Occipital lobe (tissue), 2 donors: ENCODE results near the gene PIK3CB. TPM values are rescaled to one million over a fixed set of nuclear protein-coding genes. Genes with fewer than 3 reads are reported as not detected.
"Not testable (repeated sequence)": the region's sequence is repeated elsewhere in the genome, so short reads cannot be mapped to it uniquely, and the experiment has no call there.

Experiments used
- DNase-seq: peaks from one replicate; lab custom pipeline; 2025; lab: John Stamatoyannopoulos, UW
- total RNA-seq: library from RNA; depleted of rRNA; stranded (reverse); fragments of >200 nt; gene quantifications from one replicate; pipeline ENCODE4 v1.2.3, GENCODE V29; 2014

The PIK3CB gene
- total RNA-seq, 1 donor from 2014 or later, result 39.3 TPM

DNA sequence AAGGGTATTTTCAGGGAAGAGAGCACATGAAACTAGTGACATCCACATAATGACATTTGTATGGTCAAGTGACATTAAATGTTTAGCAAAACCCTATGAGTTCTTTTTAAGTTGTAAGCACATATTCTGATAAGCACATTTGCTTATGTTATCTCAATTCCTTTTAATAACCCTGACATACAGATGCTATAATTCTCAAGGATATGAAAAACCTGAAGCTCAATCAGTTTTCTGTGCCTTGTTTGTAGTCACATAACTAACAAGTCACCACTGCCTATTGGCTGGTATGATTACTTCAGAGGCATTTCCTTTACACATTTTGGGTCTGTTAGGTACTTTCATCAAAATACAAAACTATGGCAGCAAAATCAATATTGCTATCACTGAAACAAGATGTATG is 152.1 kb downstream of the PIK3CB start:
- no peak for DNase-seq

DNA sequence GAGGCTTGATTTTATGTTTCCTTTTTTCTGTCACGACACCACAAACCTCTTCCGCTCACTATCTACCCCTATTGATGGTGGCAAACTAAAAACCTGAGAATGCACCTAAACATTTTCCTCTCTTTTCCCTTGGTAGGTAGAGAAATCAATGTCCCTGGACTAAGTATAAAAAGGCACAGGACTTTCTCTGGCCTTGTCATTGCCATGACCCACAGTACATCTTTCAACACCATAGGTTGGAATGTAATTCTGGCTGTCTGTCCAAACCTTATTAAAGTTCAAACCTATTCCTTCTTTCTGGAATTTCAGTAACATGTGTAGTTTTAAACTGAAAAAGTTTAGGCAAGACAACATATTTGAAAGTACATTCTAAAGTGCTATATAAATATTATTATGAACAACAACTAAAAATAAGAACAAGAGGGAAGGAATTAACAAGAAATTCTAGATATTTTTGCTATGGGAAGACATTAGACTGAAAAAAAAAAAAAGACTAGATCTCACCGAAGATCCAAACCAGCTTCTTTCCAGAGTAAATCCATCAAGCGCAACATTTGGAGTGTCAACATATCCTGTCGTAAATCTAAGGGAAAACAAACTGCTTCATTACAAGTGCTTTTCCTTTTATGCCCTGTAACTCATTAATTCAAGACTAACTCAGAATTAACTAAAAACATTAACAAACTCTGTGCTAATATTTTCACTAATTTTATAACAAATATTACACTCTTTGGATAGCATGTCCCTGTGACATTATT is 153.1 kb downstream of the PIK3CB start:
- DNase-seq, result no peak

DNA sequence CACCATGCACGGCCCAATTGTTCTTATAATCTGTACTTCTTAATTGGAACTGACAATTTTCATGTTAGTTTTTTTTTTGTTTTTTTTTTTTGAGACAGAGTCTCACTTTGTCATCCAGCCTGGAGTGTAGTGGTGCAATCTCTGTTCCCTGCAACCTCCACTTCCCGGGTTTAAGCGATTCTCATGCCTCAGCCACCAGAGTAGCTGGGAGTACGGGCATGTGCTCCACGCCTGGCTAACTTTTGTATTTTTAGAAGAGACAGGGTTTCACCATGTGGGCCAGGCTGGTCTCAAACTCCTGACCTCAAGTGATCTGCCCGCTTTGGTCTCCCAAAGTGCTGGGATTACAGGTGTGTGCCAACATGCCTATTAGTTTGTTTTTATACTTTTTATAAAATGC is 153.8 kb downstream of the PIK3CB start:
- DNase-seq, result not testable (repeated sequence)

DNA sequence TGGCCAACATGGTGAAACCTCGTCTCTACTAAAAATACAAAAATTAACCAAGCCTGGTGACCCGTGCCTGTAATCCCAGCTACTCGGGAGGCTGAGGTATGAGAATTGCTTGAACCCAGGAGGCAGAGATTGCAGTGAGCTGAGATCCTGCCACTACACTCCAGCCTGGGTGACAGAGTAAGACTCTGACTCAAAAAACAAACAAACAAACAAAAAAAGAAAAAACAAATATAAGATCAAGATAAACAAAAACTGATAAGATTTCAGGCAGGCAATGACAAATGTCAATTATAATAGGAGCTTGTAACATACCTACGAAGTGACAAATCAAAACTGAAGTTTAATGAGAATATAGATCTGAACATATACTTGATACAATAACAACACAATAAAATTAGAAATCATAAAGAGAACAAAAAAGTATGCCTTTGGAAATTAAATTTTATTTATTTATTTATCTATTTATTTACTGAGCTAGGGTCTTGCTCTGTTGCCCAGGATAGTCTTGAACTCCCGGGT is 155.8 kb downstream of the PIK3CB start:
- no peak for DNase-seq

DNA sequence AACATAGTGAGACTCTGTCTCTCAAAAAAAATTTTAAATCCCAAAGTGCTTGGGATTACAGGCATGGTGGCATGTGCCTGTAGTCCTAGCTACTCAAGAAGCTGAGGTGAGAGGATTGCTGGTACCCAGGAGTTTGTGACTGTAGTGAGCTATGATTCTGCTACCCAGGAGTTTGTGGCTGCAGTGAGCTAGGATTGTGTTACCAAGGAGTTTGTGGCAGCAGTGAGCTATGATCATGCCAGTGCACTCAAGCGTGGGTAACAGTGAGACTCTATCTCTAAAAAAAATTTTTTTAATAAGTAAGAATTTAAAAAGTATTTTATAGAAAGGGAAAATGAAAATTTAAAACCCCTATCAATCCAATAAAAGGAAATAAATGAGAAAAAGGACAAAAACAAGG is 156.6 kb downstream of the PIK3CB start:
- no peak for DNase-seq

DNA sequence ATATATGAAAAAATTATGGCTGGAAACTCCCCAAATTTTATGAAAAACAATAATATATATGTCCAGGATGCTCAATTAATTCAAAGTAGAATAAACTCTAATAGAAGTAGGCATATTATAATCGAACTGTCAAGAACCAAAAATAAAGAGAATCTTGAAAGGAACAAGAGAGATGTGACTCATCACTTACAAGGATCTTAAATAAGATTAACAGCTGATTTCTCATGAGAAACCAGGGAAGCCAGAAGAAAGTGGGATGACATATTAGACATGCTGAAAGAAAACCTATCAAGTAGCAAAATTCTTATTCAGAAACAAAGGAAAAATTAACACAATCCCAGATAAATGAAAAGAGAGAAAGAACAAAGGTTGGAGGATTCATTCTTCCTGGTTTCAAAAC is 159.3 kb downstream of the PIK3CB start:
- DNase-seq, result no peak

DNA sequence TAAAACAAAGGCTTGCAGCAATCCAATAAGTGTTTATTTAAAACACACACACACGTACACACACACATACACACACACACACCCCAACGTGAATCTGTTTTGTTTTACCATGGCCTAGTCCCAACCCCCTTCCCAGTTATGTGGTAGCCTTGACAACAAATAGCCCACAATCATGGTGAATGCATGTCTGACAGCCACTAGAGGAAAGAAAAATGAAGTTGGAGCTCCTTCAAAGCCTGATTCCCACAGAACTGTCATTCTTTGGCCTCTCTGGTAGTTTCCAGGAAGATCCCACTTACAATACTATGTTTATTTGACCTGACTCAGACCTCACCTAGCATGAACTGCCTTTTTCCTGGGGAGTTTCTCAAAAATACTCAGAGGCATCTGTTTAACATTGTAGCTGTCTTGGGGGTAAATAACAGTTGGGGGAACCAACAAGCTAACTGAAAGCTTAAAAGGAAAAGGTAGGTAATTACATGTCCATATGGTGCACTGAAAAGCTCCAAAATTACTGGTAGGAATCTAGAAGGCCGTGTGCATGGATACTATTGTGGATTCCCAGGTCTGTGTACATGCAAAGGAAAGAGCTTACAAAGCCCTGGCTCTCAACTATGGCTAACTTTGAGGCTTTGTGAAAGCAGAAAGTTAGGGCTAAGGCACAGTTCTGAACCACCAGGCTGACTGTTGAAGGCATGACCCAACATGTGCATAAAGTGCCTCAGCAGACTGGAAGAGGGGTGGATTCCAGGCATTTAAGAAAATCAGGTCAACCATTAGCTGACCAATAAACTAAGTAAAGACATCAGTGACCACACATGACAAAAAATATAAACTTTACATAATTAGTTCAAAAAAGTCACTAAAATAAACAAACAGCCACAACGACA is 160.8 kb downstream of the PIK3CB start:
- no peak for DNase-seq

DNA sequence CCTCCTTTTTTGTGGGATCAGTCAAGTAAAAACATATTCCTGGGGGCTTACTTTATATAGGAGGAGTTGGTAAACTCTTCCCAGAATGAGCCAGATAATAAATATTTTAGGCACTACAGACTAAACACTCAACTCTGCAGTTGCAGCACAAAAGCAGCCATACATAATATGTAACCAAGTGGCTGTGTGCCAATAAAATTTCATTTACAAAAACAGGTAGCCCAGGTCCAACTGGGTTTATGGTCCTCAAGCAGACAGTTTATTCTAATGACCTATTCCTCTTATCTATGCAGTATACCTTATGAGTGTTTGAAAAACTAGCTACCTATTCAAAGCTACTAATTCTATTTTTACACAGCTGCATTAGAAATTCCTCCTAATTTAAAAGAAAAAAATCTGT is 164.3 kb downstream of the PIK3CB start:
- DNase-seq, result no peak

DNA sequence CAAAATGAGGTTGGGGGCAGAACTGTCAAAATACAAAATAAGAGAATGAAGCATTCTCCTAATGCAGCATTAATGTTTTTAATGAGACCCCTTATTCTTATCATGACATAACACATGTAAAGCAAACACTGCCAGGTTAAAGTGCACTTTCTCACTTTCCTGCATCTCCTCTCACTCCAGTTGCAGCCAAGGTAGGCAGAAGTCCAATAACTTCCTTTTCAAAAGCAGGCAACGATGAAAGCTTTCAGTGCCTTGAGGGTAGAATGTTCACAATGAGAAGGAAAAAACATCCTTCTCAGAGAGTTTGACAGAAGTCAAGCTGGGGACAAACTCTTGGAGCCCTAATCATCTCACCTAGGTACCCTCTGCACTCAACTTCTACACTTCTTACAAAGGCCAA is 166.6 kb downstream of the PIK3CB start:
- no peak for DNase-seq

DNA sequence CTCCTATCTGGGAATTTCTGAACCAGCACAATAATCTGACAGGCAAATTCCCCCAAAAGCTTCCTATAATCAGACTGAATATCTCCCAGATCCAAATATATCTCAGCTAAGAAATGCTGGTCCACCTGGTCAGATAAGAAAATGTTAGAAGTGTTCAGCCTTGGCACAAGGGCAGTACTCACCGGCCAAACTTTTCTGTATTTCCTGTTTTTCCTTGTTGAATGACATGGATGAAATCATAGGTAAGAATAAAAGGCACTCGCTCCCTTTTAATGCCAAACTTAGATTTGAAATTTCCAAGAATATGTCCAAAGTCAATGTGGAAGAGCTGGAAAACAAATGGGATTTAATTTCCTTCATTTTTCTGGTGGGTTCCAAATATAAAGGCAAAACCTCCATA is 177.2 kb downstream of the PIK3CB start:
- DNase-seq, result no peak

DNA sequence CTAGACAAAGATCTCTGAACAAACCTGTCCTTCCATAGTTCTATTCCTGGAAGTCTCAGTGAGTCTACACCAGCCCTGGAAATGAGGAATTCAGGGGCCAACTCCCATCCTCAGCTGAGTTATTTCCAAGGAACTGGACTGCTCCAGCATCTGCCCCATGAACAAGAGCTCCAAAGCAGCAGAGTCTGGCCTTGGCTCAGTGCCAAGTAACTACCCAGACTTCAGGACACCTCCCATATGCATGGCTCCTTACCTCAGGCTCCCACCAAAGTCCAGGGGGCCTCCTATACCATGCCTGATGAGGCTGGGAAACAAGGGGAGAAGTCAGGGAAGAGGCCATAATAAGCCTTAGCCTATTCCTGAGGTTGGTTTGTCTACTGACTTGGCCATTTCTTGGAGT is 181.2 kb downstream of the PIK3CB start:
- DNase-seq, result no peak

DNA sequence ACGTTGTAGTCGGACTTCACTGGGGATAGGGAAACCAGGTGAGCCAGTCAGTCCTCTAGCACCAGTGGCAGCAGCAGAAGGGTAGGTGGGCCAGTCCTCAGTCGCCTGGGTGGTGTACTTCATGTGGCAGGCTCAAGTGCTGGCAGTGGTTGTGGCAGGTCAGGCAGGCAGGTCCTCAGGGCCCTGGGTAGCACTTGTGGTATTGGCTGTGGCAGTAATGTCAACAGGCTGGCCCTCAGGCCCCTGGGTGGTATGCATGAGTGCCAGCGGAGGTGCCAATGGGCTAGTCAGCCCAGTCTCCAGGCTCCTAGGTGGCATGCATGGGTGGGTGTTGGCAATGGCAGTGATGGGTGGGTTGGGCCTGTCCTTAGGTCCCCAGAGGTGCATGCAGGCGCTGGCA is 185.6 kb downstream of the PIK3CB start:
- DNase-seq, result no peak

DNA sequence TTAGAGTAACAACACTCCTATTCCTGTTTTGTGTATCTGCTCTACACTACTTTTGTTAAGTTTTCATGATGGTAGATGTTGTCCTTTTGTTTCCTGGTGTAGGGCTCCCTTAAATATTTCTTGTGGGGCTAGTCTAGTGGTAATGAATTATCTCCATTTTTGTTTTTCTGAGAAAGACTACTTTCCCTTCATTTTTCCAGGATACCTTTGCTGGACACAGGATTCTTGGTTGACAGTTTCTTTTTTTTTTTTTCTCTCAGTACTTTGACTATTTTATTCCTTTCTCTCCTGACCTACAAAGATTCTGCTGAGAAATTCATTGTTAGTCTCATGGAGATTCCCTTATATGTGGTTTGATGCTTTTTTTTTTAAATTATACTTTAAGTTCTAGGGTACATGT is 188.2 kb downstream of the PIK3CB start:
- DNase-seq, result no peak

DNA sequence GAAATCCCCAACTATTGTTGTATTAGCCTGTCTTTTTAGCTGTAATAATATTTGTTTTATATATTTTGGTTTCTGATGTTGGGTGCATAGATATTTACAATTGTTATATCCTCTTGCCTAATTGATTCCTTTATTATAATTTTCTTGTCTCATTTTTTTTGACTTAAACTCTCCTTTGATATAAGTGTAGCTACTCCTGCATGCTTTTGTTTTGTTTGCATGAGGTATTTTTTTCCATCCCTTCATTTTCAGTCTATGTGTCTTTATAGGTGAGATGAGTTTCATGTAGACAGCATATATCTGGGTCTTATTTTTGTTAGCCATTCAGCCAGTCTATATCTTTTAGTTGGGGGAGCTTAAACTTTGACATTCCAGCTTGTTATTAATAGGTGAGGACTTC is 188.7 kb downstream of the PIK3CB start:
- no peak for DNase-seq

DNA sequence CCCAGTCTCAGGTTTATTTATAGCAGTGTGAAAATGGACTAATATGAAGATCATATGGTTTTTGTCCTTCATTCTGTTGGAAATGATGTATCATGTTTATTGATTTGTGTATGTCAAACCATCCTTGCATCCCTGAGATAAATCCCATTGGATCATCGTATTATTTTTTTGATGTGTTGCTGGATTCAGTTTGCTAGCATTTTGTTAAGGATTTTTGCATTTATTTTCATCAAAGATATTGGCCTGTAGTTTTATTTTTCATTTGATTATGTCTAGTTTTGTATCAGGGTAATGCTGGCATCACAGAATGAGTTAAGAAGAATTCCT is 191.8 kb downstream of the PIK3CB start:
- DNase-seq, result no peak

DNA sequence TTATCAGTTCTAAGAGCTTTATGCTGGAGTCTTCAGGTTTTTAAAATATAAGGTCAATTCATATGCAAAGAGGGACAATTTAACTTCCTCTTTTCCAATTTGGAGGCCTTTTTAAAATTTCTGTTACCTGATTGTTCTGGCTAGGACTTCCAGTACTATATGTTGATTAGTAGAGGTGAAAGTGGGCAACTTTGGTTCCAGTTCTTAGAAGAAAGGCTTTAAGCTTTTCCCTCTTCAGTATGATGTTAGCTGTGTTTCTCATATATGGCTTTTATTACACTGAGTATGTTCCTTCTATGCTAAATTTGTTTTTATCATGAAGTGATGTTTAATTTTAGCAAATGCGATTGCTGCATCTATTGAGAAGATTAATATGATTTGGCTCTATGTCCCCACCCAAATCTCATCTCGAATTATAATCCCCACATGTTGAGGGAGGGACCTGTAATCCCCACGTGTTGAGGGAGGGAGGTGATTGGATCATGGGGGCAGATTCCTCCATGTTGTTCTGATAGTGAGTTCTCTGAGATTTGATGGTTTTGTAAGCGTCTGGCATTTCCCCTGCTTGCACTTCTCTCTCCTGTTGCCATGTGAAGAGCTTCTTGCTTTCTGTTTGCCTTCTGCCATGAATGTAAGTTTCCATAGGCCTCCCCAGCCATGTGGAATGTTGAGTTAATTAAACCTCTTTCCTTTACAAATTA is 192.4 kb downstream of the PIK3CB start:
- DNase-seq, result no peak

DNA sequence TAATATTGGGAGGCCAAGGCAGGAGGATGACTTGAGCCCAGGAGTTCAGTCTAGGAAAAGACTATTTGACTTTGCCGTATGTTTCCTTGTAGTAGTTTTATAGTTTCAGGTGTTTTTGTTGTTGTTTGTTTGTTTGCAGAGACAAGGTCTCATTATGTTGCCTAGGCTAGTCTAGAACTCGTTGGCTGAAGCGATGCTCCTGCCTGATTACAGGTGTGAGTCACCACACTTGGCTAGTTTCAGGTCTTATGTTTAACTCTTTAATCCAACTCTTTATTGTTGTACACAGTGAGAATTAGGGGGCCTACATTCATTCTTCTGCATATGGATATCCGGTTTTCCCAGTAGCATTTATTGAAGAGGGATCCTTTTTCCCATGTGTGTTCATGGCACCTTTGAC is 194.2 kb downstream of the PIK3CB start:
- no peak for DNase-seq

DNA sequence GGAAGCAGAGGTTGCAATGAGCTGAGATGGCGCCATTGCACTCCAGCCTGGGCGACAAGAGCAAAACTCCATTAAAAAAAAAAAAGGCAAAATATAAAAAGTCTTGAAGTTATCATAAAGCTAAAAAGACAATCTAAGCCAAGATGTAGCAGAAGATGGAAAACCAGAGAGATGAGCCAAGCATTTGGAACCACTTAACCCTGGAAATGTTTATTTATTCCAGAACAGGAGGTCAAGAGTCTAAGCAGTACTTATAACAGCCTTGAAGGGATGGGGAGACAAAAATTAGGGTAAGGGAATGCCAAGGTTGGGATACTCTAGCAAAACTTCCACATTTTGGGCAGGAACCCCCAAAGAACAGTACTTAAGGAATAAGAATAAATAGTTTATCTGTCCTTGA is 196.1 kb downstream of the PIK3CB start:
- no peak for DNase-seq

DNA sequence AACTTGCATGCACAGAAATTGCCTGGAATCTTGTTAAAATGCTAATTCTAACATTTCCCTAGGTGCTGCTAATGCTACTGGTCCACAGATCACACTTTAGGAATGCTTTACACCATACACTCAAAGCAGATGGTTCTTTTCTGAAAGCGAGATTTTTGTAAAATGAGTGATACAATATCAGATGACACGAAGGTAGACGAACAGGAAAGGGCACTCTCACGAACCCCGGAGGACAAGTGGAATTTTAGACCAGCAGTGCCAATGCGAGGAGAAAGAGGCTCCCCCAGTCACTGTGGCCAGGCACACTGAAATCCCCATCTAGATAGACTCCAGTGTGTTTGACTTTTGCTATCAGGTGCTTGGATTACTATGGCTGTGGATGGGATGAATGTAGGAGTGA is 205.2 kb downstream of the PIK3CB start:
- DNase-seq, result no peak

DNA sequence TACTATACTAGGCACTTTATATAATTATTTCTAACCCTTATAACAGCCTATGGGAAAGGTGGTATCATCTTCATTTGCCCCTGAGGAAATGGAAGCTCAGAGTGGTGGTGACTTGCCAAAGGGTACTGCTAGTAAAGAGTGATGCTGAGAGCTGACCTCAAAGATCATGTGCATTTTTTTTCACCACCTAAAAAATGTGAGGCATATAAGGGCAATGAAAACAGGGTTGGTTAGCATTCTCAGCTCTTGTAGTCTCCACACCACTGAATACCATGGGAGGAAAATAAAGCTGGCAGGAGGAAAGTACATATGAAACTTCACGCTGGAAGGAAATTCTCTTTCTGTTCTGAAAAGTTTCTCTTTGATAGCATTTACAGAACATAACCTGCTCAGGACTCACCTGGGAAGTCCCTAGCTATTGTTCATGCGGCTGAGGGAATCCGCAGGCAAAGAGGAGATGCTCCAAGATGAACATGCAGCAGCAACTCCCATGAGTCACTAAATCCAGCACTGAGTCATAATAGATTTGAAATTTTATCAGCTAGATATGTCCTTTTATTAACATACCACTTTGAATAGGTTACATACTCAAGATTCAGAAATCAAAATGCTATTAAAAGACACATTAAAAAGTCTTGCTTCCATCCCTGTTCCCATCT is 208.9 kb downstream of the PIK3CB start:
- DNase-seq, result no peak

DNA sequence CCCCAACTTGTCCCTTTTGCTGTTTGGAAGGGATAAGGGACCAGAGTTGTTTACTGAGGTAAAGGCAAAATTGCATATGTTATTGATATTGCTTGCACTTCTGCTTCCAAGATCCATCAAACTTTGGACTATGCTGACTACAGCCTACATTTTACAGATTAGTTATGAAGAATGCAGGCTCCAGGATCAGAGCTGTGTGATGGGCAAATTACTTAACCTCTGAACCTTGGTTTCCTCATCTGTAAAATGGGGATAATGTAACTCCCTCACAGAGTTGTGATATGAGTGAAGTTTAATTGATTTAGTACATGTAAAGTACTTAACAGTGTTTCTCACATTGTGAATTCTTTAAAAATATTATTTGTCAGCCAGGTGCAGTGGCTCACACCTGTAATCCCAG is 210.2 kb downstream of the PIK3CB start:
- DNase-seq, result no peak

DNA sequence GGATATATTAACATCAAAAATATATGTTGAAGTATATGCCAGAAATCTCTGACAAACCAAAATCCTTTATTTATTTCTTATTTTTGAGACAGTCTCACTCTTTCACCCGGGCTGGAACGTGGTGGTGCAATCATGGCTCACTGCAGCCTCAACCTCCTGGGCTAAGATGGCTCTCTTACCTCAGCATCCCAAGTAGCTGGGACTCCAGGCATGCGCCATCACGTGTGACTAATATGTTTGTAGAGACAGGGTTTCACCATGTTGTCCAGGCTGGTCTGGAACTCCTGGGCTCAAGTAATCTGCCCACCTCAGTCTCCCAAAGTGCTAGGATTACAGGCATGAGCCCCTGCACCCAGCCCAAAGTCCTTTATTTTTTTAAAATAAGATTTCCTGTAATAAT is 214.3 kb downstream of the PIK3CB start:
- no peak for DNase-seq
